GM12865 (cell line): ENCODE measurements around the gene FAM124A.

Experiments
- DNase-seq: peaks from one replicate; pipeline ENCODE4 v3.0.0; 2010; ENCODE audit warnings: low read depth
- H3K4me3 ChIP-seq: 2 replicates; pipeline ENCODE4 v1.5.1; 2011; ENCODE audit warnings: mild to moderate bottlenecking, low read depth, low read length, control low read depth
- CTCF ChIP-seq: IDR thresholded peaks from 2 replicates; pipeline ENCODE4 v1.5.1; 2011; ENCODE audit warnings: low read length, control low read depth, low read depth, inconsistent platforms; ENCODE audit not compliant: insufficient read depth; ENCODE audit errors: missing control alignments

FAM124A gene

GRCh38 chr13:51240178-51240577, 18.0 kb downstream of the FAM124A start:
- no peak overlapping the region for H3K4me3 ChIP-seq
- TF ChIP-seq CTCF = no peak
- DNase-seq = no peak

GRCh38 chr13:51240958-51241357, 18.8 kb downstream of the FAM124A start:
- TF ChIP-seq CTCF = no peak
- no peak for DNase-seq
- no peak overlapping the region for H3K4me3 ChIP-seq

GRCh38 chr13:51241720-51242119, 19.5 kb downstream of the FAM124A start:
- DNase-seq = no peak
- H3K4me3 ChIP-seq = no peak overlapping the region
- TF ChIP-seq CTCF = no peak

GRCh38 chr13:51243227-51243626, 21.0 kb downstream of the FAM124A start:
- DNase-seq = no peak
- TF ChIP-seq CTCF = no peak
- H3K4me3 ChIP-seq = no peak overlapping the region

- TF ChIP-seq CTCF = no peak
- H3K4me3 ChIP-seq = no peak overlapping the region
- DNase-seq = no peak
Measured at GRCh38 chr13:51243832-51244231, 21.6 kb downstream of the FAM124A start.

- no peak for TF ChIP-seq CTCF
- no peak for DNase-seq
Measured at GRCh38 chr13:51244637-51245405, 22.6 kb downstream of the FAM124A start.

GRCh38 chr13:51245583-51245982, 23.4 kb downstream of the FAM124A start:
- TF ChIP-seq CTCF = no peak
- no peak overlapping the region for H3K4me3 ChIP-seq
- DNase-seq = no peak

More at GRCh38 chr13:51244637-51245405, 22.6 kb downstream of the FAM124A start:
- no peak overlapping the region for H3K4me3 ChIP-seq
